IMR-90 (cell line): ENCODE measurements around the gene SH2B3. TPM values are rescaled to one million over a fixed set of nuclear protein-coding genes. Genes with fewer than 3 reads are reported as not detected.

Experiments
- ATAC-seq: fragments of 200-7000 bp; cut with Tn5 transposase; 2 replicates; pipeline ENCODE4 v1.9.1; 2020; ENCODE audit warnings: low read depth, mild to moderate bottlenecking, moderate library complexity
- BruUV-seq: library from RNA; stranded (reverse); fragments of 400-500 nt; replicated peaks from 2 replicates; lab custom pipeline; 2021; lab: Mats Ljungman, UMichigan
- CTCF ChIA-PET: fragments of 300-600 bp; formaldehyde crosslinking; extraction: SDS; loops from one replicate; lab custom pipeline; 2021; ENCODE audit warnings: antibody characterized with exemption; lab: Yijun Ruan, JAX
- POLR2A ChIA-PET: fragments of 300-600 bp; sonication (Branson Sonifier 250); formaldehyde crosslinking; loops from one replicate; lab custom pipeline; 2022; ENCODE audit warnings: antibody characterized with exemption; ENCODE audit not compliant: unreplicated experiment; lab: Charles Lee
- DNase-seq: peaks from one replicate; pipeline ENCODE4 v3.0.0; 2013
- H2AFZ ChIP-seq: replicated peaks from 2 replicates; pipeline ENCODE3; 2013; ENCODE audit warnings: low read length, mild to moderate bottlenecking; ENCODE audit not compliant: poor library complexity
- H2AK5ac ChIP-seq: 2 replicates; pipeline ENCODE4 v1.6.1; 2013; ENCODE audit warnings: low read depth, low read length, inconsistent platforms
- H2AK9ac ChIP-seq: replicated peaks from 2 replicates; pipeline ENCODE3; 2013; ENCODE audit warnings: mild to moderate bottlenecking, low read depth, low read length, moderate library complexity; ENCODE audit not compliant: poor library complexity
- H2BK120ac ChIP-seq: 2 replicates; pipeline ENCODE4 v1.6.1; 2013; ENCODE audit warnings: low read depth, low read length, inconsistent platforms
- H2BK15ac ChIP-seq: 3 replicates; pipeline ENCODE4 v1.6.1; 2013; ENCODE audit warnings: low read depth, low read length, inconsistent platforms
- H2BK20ac ChIP-seq: 2 replicates; pipeline ENCODE4 v1.6.1; 2013; ENCODE audit warnings: low read depth, mild to moderate bottlenecking, inconsistent platforms, low read length, moderate library complexity
- H2BK5ac ChIP-seq: 2 replicates; pipeline ENCODE4 v1.6.1; 2013; ENCODE audit warnings: mild to moderate bottlenecking, low read depth, low read length, inconsistent platforms; ENCODE audit not compliant: poor library complexity, severe bottlenecking
- H3K14ac ChIP-seq: replicated peaks from 2 replicates; pipeline ENCODE4 v1.6.1; 2013; ENCODE audit warnings: low read depth, low read length, inconsistent platforms
- H3K18ac ChIP-seq: 2 replicates; pipeline ENCODE4 v1.6.1; 2013; ENCODE audit warnings: low read depth, low read length, control low read depth
- H3K23ac ChIP-seq: 2 replicates; pipeline ENCODE4 v1.6.1; 2013; ENCODE audit warnings: low read depth, low read length, inconsistent platforms
- H3K27ac ChIP-seq: 2 replicates; pipeline ENCODE4 v1.5.1; 2013; ENCODE audit warnings: mild to moderate bottlenecking, control low read depth, low read length; ENCODE audit not compliant: insufficient read depth
- H3K27me3 ChIP-seq: 2 replicates; pipeline ENCODE4 v1.6.1; 2013; ENCODE audit warnings: low read length; ENCODE audit not compliant: control insufficient read depth, insufficient read depth
- H3K36me3 ChIP-seq: 2 replicates; pipeline ENCODE4 v1.6.1; 2013; ENCODE audit warnings: low read length, mixed read lengths; ENCODE audit not compliant: control insufficient read depth, insufficient read depth
- H3K4ac ChIP-seq: 2 replicates; pipeline ENCODE4 v1.6.1; 2013; ENCODE audit warnings: low read depth, low read length, inconsistent platforms
- H3K4me1 ChIP-seq: 2 replicates; pipeline ENCODE4 v1.6.1; 2013; ENCODE audit warnings: low read length, mixed read lengths; ENCODE audit not compliant: control insufficient read depth, insufficient read depth
- H3K4me2 ChIP-seq: 2 replicates; pipeline ENCODE4 v1.6.1; 2013; ENCODE audit warnings: low read depth, mild to moderate bottlenecking, control low read depth, low read length, moderate library complexity
- H3K4me3 ChIP-seq: 2 replicates; pipeline ENCODE4 v1.5.1; 2013; ENCODE audit warnings: low read depth, mild to moderate bottlenecking, control low read depth, low read length, moderate library complexity; ENCODE audit not compliant: insufficient read depth
- H3K56ac ChIP-seq: 2 replicates; pipeline ENCODE4 v1.6.1; 2013; ENCODE audit warnings: low read length, inconsistent platforms; ENCODE audit not compliant: insufficient read depth; ENCODE audit errors: extremely low read depth
- H3K79me1 ChIP-seq, 2 experiments: 2 replicates each; pipeline ENCODE4 v1.6.1; 2013; ENCODE audit warnings: low read length in 2 of 2, inconsistent platforms in 1 of 2, low read depth in 1 of 2
- H3K9ac ChIP-seq: 2 replicates; pipeline ENCODE4 v1.6.1; 2013; ENCODE audit warnings: low read depth, low read length, control low read depth
- H3K9me1 ChIP-seq: 2 replicates; pipeline ENCODE4 v1.6.1; 2013; ENCODE audit warnings: low read length, inconsistent platforms; ENCODE audit not compliant: insufficient read depth
- H3K9me3 ChIP-seq: 2 replicates; pipeline ENCODE4 v1.6.1; 2013; ENCODE audit warnings: low read length; ENCODE audit not compliant: control insufficient read depth, insufficient read depth
- H4K20me1 ChIP-seq: 2 replicates; pipeline ENCODE4 v1.6.1; 2013; ENCODE audit warnings: low read length, inconsistent platforms; ENCODE audit not compliant: insufficient read depth
- H4K5ac ChIP-seq: 2 replicates; pipeline ENCODE4 v1.6.1; 2013; ENCODE audit warnings: mild to moderate bottlenecking, low read depth, low read length, control low read depth
- H4K8ac ChIP-seq, 2 experiments: 2 replicates each; pipeline ENCODE4 v1.6.1; 2013; ENCODE audit warnings: low read depth in 2 of 2, low read length in 2 of 2, control low read depth in 1 of 2, inconsistent platforms in 1 of 2
- H4K91ac ChIP-seq: 2 replicates; pipeline ENCODE4 v1.6.1; 2013; ENCODE audit warnings: low read depth, low read length, inconsistent platforms; ENCODE audit not compliant: insufficient read depth
- BHLHE40 ChIP-seq: fragments of 150-350 bp; IDR thresholded peaks from 2 replicates; pipeline ENCODE4 v1.6.1; 2016; ENCODE audit warnings: mild to moderate bottlenecking, low read depth, low read length
- CHD1 ChIP-seq: IDR thresholded peaks from 2 replicates; pipeline ENCODE4 v1.6.1; 2012; ENCODE audit warnings: low read depth, low read length, improper control_type of control experiment
- CTCF ChIP-seq: conservative IDR thresholded peaks from 2 replicates; pipeline ENCODE4 v1.5.1; 2012; ENCODE audit warnings: mild to moderate bottlenecking, low read depth, low read length, improper control_type of control experiment
- ELK1 ChIP-seq: fragments of 150-350 bp; IDR thresholded peaks from 2 replicates; pipeline ENCODE4 v1.6.1; 2016; ENCODE audit warnings: low read depth, mild to moderate bottlenecking, low read length, moderate library complexity, borderline replicate concordance
- MAFK ChIP-seq: IDR thresholded peaks from 2 replicates; pipeline ENCODE4 v1.6.1; 2012; ENCODE audit warnings: low read depth, low read length, improper control_type of control experiment
- MAZ ChIP-seq: IDR thresholded peaks from 2 replicates; pipeline ENCODE4 v1.6.1; 2012; ENCODE audit warnings: low read depth, mild to moderate bottlenecking, low read length, improper control_type of control experiment, moderate library complexity, borderline replicate concordance
- MXI1 ChIP-seq: IDR thresholded peaks from 2 replicates; pipeline ENCODE4 v1.6.1; 2012; ENCODE audit warnings: low read depth, mild to moderate bottlenecking, low read length, moderate library complexity, borderline replicate concordance
- POLR2A ChIP-seq: IDR thresholded peaks from 2 replicates; pipeline ENCODE4 v1.6.1; 2012; ENCODE audit warnings: mild to moderate bottlenecking, low read depth, low read length
- RAD21 ChIP-seq: IDR thresholded peaks from 2 replicates; pipeline ENCODE4 v1.6.1; 2012; ENCODE audit warnings: low read length, improper control_type of control experiment
- RFX5 ChIP-seq: IDR thresholded peaks from 2 replicates; pipeline ENCODE4 v1.8.0; 2012; ENCODE audit warnings: low read depth, mild to moderate bottlenecking, low read length, moderate library complexity
- SMC3 ChIP-seq: fragments of 150-350 bp; IDR thresholded peaks from 2 replicates; pipeline ENCODE4 v1.6.1; 2016; ENCODE audit warnings: low read depth, mild to moderate bottlenecking, antibody characterized with exemption, low read length, moderate library complexity
- USF2 ChIP-seq: fragments of 150-350 bp; IDR thresholded peaks from 2 replicates; pipeline ENCODE4 v1.6.1; 2017; ENCODE audit warnings: mild to moderate bottlenecking, antibody characterized with exemption, low read length, low read depth
- WGBS, 2 experiments: methylation state at CpG; one replicate each; pipeline versions ENCODE4 v1.1.5 to v1.1.7; 2013; ENCODE audit warnings: missing lambda C conversion rate in 2 of 2; ENCODE audit not compliant: insufficient read length in 1 of 2; ENCODE audit errors: extremely low coverage in 2 of 2; 5-methylcytosine and 5-hydroxymethylcytosine counted together
- dilution Hi-C: fragments of 300-500 bp; cut with HindIII; formaldehyde crosslinking; loops from one replicate; pipeline ENCODE4 v1.14.3; 2018; ENCODE audit warnings: low sequenced_read_pairs; ENCODE audit not compliant: unreplicated experiment
- in situ Hi-C: fragments of 300-500 bp; cut with MboI; formaldehyde crosslinking; loops from 3 replicates; pipeline ENCODE4 v1.14.3; 2019; ENCODE audit warnings: low sequenced_read_pairs, inconsistent platforms, mixed read lengths
- intact Hi-C: fragments of 100-400 bp; cut with micrococcal nuclease; formaldehyde crosslinking; loops from 2 replicates; pipeline ENCODE4 v1.10.0; 2022
- polyA plus RNA-seq, 3 experiments: library from polyadenylated mRNA; depleted of rRNA; stranded (reverse); fragments of >200 nt; gene quantifications; 2 replicates each; pipeline ENCODE4 v1.2.3, GENCODE V29; 2012; ENCODE audit warnings: low replicate concordance in 1 of 3
- total RNA-seq: library from RNA; depleted of rRNA; stranded (reverse); fragments of >200 nt; gene quantifications from 2 replicates; pipeline ENCODE4 v1.2.3, GENCODE V29; 2012

Gene SH2B3
- total and polyA plus RNA-seq, 2 of the 4 experiments (the other 2 are of a cell fraction): 9.3 to 20.2 TPM

- ChIA-PET CTCF (interaction anchor here (0.5 to 1.5 kb wide), 2 partner anchors 14 to 17 kb away, joined by 3 to 5 read pairs; no protein-coding TSS in a partner anchor), POLR2A (no interaction called here)
- H2BK5ac ChIP-seq: no peak overlapping the region
- peaks cover 27 to 44% of the 10 kb centered on the region in 2 experiments for H3K79me1 ChIP-seq
- no peak overlapping the region for H3K18ac ChIP-seq
- peaks cover 7% of the 10 kb centered on the region; the same call in 1 of the 2 replicates for H4K20me1 ChIP-seq
- H3K23ac ChIP-seq: no peak overlapping the region
- no peak overlapping the region for H3K9ac ChIP-seq
- in situ Hi-C loops (no loop called here), intact Hi-C loops (no loop called here), dilution Hi-C loops (no loop called here)
- DNase-seq (no peak), ATAC-seq (no peak)
- no peak overlapping the region for H3K4me2 ChIP-seq
- no TSS peak for BruUV-seq
- no peak overlapping the region for H3K4ac ChIP-seq
- H3K4me1 ChIP-seq: peaks cover 3% of the 10 kb centered on the region; the same call in 1 of the 2 replicates
- H3K36me3 ChIP-seq: peaks cover 44% of the 10 kb centered on the region
- no peaks in the 10 kb centered on the region for H3K27me3 ChIP-seq
- H2AK9ac ChIP-seq: no peak overlapping the region
- H3K4me3 ChIP-seq: no peak overlapping the region
- H2BK120ac ChIP-seq: no peak overlapping the region
- no peak overlapping the region for H2BK15ac ChIP-seq
- TF ChIP-seq RFX5 (no peak), SMC3 (no peak), CHD1 (no peak), MAFK (no peak), MAZ (no peak), ELK1 (no peak), RAD21 (no peak), BHLHE40 (no peak), USF2 (no peak), MXI1 (no peak), POLR2A (no peak), CTCF (no peak)
- H2BK20ac ChIP-seq: no peak overlapping the region
- H4K91ac ChIP-seq: no peak overlapping the region
- H3K56ac ChIP-seq: no peak overlapping the region
- H2AK5ac ChIP-seq: no peak overlapping the region
- no peaks in the 10 kb centered on the region for H3K9me3 ChIP-seq
- no peak overlapping the region for H4K5ac ChIP-seq
- H4K8ac ChIP-seq: no peak overlapping the region
- H3K14ac ChIP-seq: no peak overlapping the region
- H2AFZ ChIP-seq: no peak overlapping the region
- peaks cover 4% of the 10 kb centered on the region for H3K9me1 ChIP-seq
- WGBS, 2 experiments: no CpG with 5 or more reads among the region's 4 CpGs
- no peak overlapping the region for H3K27ac ChIP-seq
These were observed 89.0 kb downstream of the SH2B3 start for GRCh38 chr12:111494676-111495075.
